Common myeloid progenitor, CD34-positive (primary cell): Measurements from ENCODE around the gene TFF2.

Source experiments
- CTCF ChIA-PET: fragments of 350-600 bp; sonication (Branson Sonifier 250); formaldehyde crosslinking; loops from one replicate; lab custom pipeline; 2021; ENCODE audit warnings: antibody characterized with exemption; lab: Charles Lee
- POLR2A ChIA-PET: fragments of 350-600 bp; sonication (Branson Sonifier 250); formaldehyde crosslinking; loops from one replicate; lab custom pipeline; 2021; ENCODE audit warnings: antibody characterized with exemption; lab: Charles Lee
- DNase-seq, 3 donors: peaks; one replicate each; pipeline versions ENCODE4 v3.0.0 to v3.0.0-alpha.2; 2013
- H3K27ac ChIP-seq, 2 experiments: 1 replicate in 1 of 2; 2 replicates in 1 of 2; pipeline ENCODE4 v1.7.0; 2013; ENCODE audit warnings: inconsistent platforms in 2 of 2, low read length in 2 of 2, mild to moderate bottlenecking in 2 of 2, low read depth in 1 of 2, moderate library complexity in 1 of 2; ENCODE audit not compliant: severe bottlenecking in 2 of 2, insufficient read depth in 1 of 2, poor library complexity in 1 of 2
- H3K27me3 ChIP-seq, 5 experiments: replicated peaks in 2 of 5; 1 replicate in 3 of 5; 2 replicates in 2 of 5; pipeline versions ENCODE4 v1.6.1 to v1.7.0; 2013; ENCODE audit warnings: low read length in 4 of 5, mild to moderate bottlenecking in 2 of 5, moderate library complexity in 2 of 5, inconsistent platforms in 1 of 5; ENCODE audit not compliant: insufficient read depth in 5 of 5, control insufficient read depth in 4 of 5
- H3K36me3 ChIP-seq, 4 experiments: 1 replicate in 2 of 4; 2 replicates in 2 of 4; pipeline versions ENCODE4 v1.6.1 to v1.7.0; 2013; ENCODE audit warnings: low read length in 3 of 4, control low read depth in 1 of 4, mild to moderate bottlenecking in 1 of 4; ENCODE audit not compliant: control insufficient read depth in 4 of 4, insufficient read depth in 4 of 4
- H3K4me1 ChIP-seq, 4 experiments: 1 replicate in 3 of 4; 2 replicates in 1 of 4; pipeline versions ENCODE4 v1.6.1 to v1.7.1; 2013; ENCODE audit warnings: low read length in 3 of 4, mild to moderate bottlenecking in 3 of 4, control low read depth in 1 of 4, inconsistent platforms in 1 of 4, moderate library complexity in 1 of 4; ENCODE audit not compliant: control insufficient read depth in 4 of 4, insufficient read depth in 4 of 4; ENCODE audit errors: control extremely low read depth in 1 of 4
- H3K4me3 ChIP-seq, 7 experiments: 1 replicate in 4 of 7; 2 replicates in 3 of 7; pipeline versions ENCODE4 v1.5.1 to v1.7.0; 2013; ENCODE audit warnings: mild to moderate bottlenecking in 7 of 7, low read length in 6 of 7, moderate library complexity in 6 of 7, inconsistent platforms in 2 of 7, low read depth in 2 of 7, control low read depth in 1 of 7; ENCODE audit not compliant: insufficient read depth in 4 of 7, control insufficient read depth in 1 of 7; ENCODE audit errors: extremely low read depth in 1 of 7
- H3K9me3 ChIP-seq, 5 experiments: 1 replicate in 4 of 5; 2 replicates in 1 of 5; pipeline versions ENCODE4 v1.6.1 to v1.7.1; 2013; ENCODE audit warnings: low read length in 4 of 5, mild to moderate bottlenecking in 2 of 5, inconsistent platforms in 1 of 5, low read depth in 1 of 5, moderate library complexity in 1 of 5; ENCODE audit not compliant: control insufficient read depth in 4 of 5, insufficient read depth in 2 of 5; ENCODE audit errors: control extremely low read depth in 1 of 5
- WGBS: methylation state at CpG from one replicate; pipeline ENCODE4 v1.1.5; 2013; ENCODE audit not compliant: insufficient coverage; 5-methylcytosine and 5-hydroxymethylcytosine counted together

Gene TFF2

DNA sequence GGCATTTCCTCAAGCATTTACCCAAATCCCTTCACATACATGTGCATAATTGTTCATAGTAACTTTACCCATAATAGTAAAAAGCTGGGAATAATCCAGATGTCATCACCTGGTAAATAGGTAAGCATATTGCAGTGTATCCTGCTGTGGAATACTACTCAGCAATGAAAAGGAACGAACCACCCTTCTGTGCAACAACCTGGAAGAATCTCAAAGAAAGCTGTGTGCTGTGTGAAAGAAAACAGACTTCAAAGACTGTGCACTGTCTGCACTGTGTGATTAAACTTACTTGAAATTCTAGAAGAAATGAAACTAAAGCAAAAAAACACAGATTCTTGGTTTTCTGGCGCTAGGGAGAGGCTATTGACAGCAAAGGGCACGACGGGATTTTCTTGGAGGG is 13.5 kb downstream of the TFF2 start:
- ChIA-PET CTCF (interaction anchor here (1.0 to 7.6 kb wide), 20 partner anchors 11 to 201 kb away, joined by 3 to 43 read pairs (median 3); no protein-coding TSS in a partner anchor), POLR2A (interaction anchor here (0.6 to 0.7 kb wide), 2 partner anchors 192 to 870 kb away, joined by 3 to 5 read pairs; no protein-coding TSS in a partner anchor)
- Histone ChIP-seq H3K27me3 (peaks cover 0 to 5% (median 0%) of the 10 kb centered on the region in 5 experiments), H3K4me3 (no peak overlapping the region), H3K4me1 (peaks cover 0 to 9% (median 6%) of the 10 kb centered on the region in 4 experiments), H3K36me3 (no peaks in the 10 kb centered on the region), H3K27ac (no peak overlapping the region), H3K9me3 (peaks cover 0 to 4% (median 3%) of the 10 kb centered on the region in 5 experiments)
- 92% methylated on average over 4 of the region's 4 CpGs for WGBS
- peak in 1 of 3 donors; percentile 7 for DNase-seq

DNA sequence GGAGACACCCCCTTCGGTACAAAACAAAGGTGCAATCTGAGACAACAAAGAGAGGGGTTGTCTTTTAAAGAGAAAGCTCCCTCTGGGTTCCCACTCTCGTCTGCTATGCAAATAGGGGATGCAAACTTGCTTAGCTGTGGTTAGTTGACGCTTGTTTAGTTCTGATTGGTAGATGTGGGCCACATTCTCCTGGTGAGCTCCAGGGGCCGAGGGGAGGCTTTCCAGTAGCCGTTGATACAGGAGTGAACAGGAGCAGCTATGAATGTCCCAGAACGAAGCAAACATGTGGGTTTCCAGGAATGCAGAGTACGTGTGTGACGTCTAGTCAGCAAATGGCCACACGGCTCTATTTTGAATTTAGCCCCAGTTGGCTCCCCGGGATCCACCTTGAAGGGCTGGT is 14.7 kb downstream of the TFF2 start:
- Histone ChIP-seq H3K27me3 (peaks cover 0 to 5% (median 0%) of the 10 kb centered on the region in 5 experiments), H3K4me3 (no peak overlapping the region), H3K9me3 (peaks cover 0 to 10% (median 5%) of the 10 kb centered on the region in 5 experiments), H3K4me1 (peaks cover 0 to 9% (median 6%) of the 10 kb centered on the region in 4 experiments), H3K36me3 (no peaks in the 10 kb centered on the region), H3K27ac (no peak overlapping the region)
- ChIA-PET POLR2A (no interaction called here), CTCF (interaction anchor here (0.7 to 7.6 kb wide), 12 partner anchors 11 to 202 kb away, joined by 3 to 43 read pairs (median 4); no protein-coding TSS in a partner anchor)
- DNase-seq: no peak
- WGBS: 61% methylated on average over 10 of the region's 10 CpGs

DNA sequence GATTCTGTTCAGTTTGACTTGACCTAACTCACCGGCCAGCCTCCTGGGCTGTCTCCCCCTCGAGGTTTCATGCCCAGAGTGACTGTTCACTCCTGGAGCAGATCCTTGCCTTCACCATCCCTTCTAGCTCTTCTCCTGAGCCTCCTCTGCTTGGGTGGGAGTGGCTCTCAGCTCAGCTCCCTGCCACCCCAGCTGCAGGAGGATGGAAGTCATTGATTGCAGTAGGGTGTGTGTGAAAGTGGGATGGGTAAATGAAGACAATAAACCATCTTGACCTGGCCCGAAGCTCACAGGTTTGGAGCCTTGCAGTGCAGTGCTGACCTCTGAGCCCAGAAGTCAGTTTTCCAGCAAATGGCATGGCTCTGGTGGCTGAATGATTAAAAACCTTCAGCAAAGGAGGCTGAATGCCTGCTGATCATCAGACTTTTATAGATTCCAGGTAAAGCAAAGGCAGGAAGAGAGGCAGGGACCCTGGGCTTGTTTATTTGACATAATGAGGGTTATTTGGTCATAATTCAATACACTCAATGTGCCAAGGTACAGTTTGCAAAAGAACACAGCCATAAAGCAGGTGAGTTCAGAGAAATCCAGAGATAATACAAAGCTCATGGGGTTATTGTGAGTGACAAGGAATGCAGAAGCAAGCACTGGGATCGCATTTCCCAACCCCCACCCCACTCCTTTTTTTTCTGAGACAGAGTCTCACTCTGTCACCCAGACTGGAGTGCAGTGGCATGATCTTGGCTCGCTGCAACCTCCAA is 18.1 kb downstream of the TFF2 start:
- H3K9me3 ChIP-seq: peaks cover 0 to 10% (median 5%) of the 10 kb centered on the region in 5 experiments
- POLR2A ChIA-PET: no interaction called here
- H3K4me3 ChIP-seq: no peak overlapping the region
- 98% methylated on average over 4 of the region's 5 CpGs for WGBS
- no peak overlapping the region for H3K27ac ChIP-seq
- no peak for DNase-seq
- H3K27me3 ChIP-seq: peaks cover 0 to 5% (median 0%) of the 10 kb centered on the region in 5 experiments
- CTCF ChIA-PET: interaction anchor here (0.9 kb wide), 1 partner anchor 14 kb away, joined by 3 read pairs; no protein-coding TSS in a partner anchor
- peaks cover 0 to 2% (median under 1%) of the 10 kb centered on the region in 4 experiments for H3K4me1 ChIP-seq
- H3K36me3 ChIP-seq: no peaks in the 10 kb centered on the region

DNA sequence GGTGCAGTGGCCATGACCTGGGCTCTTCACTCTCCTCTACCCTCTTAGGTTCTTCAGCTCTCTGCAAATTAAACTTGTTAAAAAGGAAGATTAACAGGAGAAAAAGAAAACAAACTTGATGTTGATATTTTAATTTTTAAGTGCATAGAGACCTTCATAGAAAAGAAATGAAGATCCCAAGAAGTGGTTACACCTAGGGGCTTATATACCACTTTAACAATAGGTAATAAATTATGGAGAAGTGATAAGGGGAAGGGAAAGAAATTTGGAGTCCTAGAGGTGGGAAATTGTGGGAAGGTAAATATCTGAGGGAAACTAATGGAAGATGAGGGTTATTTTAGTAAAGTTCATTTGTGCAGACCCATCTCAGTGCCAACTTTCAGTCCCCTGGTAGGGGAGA is 19.1 kb downstream of the TFF2 start:
- no peaks in the 10 kb centered on the region for H3K36me3 ChIP-seq
- no peaks in the 10 kb centered on the region for H3K4me1 ChIP-seq
- peaks cover 0 to 10% (median 5%) of the 10 kb centered on the region in 5 experiments for H3K9me3 ChIP-seq
- CTCF ChIA-PET: interaction anchor here (0.8 to 1.7 kb wide), 3 partner anchors 12 to 22 kb away, joined by 3 to 4 read pairs (median 4); no protein-coding TSS in a partner anchor
- DNase-seq: no peak
- H3K4me3 ChIP-seq: no peak overlapping the region
- POLR2A ChIA-PET: interaction anchor here (1.0 kb wide), 1 partner anchor 13 kb away, joined by 3 read pairs; no protein-coding TSS in a partner anchor
- no peak overlapping the region for H3K27ac ChIP-seq
- H3K27me3 ChIP-seq: peaks cover 0 to 5% (median 0%) of the 10 kb centered on the region in 5 experiments

DNA sequence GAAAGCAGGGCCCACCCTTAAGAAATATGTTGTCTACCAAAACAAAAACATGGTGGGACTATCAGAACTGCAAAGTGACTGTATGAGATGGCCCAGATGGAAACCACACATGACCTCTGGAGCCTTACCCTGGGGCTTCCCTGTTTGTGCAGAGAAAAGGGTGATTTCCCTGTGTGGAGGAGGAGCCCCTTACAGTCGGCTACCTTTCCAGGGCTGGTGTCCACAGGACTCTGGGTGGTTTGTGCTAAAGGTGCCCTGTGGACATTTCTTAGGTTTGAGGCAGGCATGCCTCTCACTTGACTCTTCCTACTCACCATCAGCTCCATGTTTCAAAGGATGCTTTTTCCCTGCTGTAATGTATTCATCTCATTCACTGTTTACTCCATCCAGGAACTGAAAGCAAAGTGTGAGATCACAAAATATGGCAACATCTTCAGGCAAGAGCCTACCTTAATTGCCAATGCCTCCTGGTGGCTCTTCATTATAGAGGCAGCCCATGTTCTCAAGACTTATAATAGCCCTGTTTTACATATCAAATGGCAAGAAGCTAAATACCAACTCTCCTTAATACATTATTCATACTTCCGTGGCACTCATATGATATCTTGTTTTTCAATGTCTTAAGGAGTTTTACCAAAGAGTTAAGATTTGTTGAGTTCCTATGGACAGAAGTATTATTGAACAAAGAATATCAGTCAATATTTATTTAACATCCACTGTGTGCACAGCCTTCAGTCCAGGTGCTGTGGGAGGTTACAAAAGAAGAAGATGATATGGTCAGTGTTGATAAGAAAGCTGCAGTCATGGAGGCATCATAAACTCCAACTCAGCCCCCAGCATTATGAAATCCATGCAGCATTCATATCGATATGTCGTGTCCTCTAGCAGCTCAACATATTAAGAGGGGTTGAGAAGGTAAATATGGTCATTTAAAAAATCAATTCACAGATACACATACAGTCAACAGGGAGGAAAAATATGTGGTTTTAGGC is 20.1 kb downstream of the TFF2 start:
- DNase-seq: no peak
- H3K36me3 ChIP-seq: no peaks in the 10 kb centered on the region
- no CpG with 5 or more reads among the region's 4 CpGs for WGBS
- no peak overlapping the region for H3K27ac ChIP-seq
- CTCF ChIA-PET: interaction anchor here (0.8 to 1.7 kb wide), 4 partner anchors 8 to 21 kb away, joined by 3 to 4 read pairs (median 4); no protein-coding TSS in a partner anchor
- H3K4me1 ChIP-seq: no peaks in the 10 kb centered on the region
- POLR2A ChIA-PET: interaction anchor here (1.0 kb wide), 1 partner anchor 12 kb away, joined by 3 read pairs; no protein-coding TSS in a partner anchor
- peaks cover 0 to 2% (median 0%) of the 10 kb centered on the region in 5 experiments for H3K27me3 ChIP-seq
- H3K9me3 ChIP-seq: peaks cover 0 to 12% (median 5%) of the 10 kb centered on the region in 5 experiments
- H3K4me3 ChIP-seq: no peak overlapping the region

DNA sequence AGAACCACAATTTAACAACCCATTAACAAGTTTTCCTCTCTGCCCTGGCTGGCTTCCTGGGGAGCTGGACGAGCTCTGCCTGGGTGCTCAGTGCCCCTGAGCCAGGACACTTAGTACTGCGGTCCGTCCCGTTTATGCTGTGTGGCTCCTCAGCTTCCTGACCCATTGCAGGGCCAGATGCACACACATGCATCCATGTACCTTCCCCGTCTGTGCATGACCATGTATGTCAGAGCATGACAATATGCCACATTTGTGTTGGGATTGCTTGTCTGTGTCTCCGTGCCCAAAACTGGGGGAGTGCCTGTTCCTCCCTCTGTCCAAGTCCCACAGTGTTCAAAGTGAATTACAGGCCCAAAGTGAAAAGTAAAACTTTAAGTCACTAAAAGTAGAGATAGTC is 25.9 kb downstream of the TFF2 start:
- peaks cover 0 to 8% (median 0%) of the 10 kb centered on the region in 5 experiments for H3K9me3 ChIP-seq
- POLR2A ChIA-PET: no interaction called here
- CTCF ChIA-PET: interaction anchor here (1.1 to 1.3 kb wide), 4 partner anchors 9 to 14 kb away, joined by 3 to 5 read pairs (median 4); no protein-coding TSS in a partner anchor
- DNase-seq: no peak
- no peaks in the 10 kb centered on the region for H3K27me3 ChIP-seq
- peaks cover 0 to 4% (median 3%) of the 10 kb centered on the region in 4 experiments for H3K4me1 ChIP-seq
- WGBS: 95% methylated on average over 6 of the region's 6 CpGs
- no peak overlapping the region for H3K27ac ChIP-seq
- no peak overlapping the region for H3K4me3 ChIP-seq
- H3K36me3 ChIP-seq: no peaks in the 10 kb centered on the region
